IMR-90 (cell line): ENCODE data around the gene FAM53B. TPM values are rescaled to one million over a fixed set of nuclear protein-coding genes. Genes with fewer than 3 reads are reported as not detected.

Experiments
- CTCF ChIP-seq: conservative IDR thresholded peaks from 2 replicates; pipeline ENCODE4 v1.5.1; 2012; ENCODE audit warnings: mild to moderate bottlenecking, low read depth, low read length, improper control_type of control experiment
- RAD21 ChIP-seq: IDR thresholded peaks from 2 replicates; pipeline ENCODE4 v1.6.1; 2012; ENCODE audit warnings: low read length, improper control_type of control experiment
- polyA plus RNA-seq, 3 experiments: library from polyadenylated mRNA; depleted of rRNA; stranded (reverse); fragments of >200 nt; gene quantifications; 2 replicates each; pipeline ENCODE4 v1.2.3, GENCODE V29; 2012; ENCODE audit warnings: low replicate concordance in 1 of 3
- total RNA-seq: library from RNA; depleted of rRNA; stranded (reverse); fragments of >200 nt; gene quantifications from 2 replicates; pipeline ENCODE4 v1.2.3, GENCODE V29; 2012

Gene FAM53B
- total and polyA plus RNA-seq, 2 of the 4 experiments (the other 2 are of a cell fraction): 3.8 to 5.7 TPM

- TF ChIP-seq CTCF: no peak
- no peak for TF ChIP-seq RAD21
Observed at GRCh38 chr10:124722798-124723783, 21.1 kb downstream of the FAM53B start (continued).
